ENCODE data around the gene TECRL.

DNA sequence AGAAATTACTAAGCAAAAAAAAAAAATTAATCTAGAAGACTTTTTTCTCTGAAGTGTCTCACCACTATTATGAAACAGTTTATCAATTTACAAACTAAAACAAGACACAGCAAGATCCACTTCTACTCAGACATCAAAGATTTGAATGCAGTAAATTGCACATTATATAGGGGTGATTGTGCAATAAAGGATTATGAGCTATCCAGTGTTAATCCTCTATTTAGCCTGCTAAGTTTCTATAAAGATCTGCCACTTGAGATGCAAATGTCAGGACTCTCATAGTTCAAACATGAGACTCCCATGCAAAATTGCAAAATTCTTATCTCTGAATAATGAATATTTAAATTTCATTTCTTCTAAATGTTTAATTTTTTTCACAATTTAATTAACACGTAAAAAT lies 2.2 kb downstream of the TECRL start:
- no peak for TF ChIP-seq CTCF (IDR thresholded peaks at IDR 0.05)
- no peak for TF ChIP-seq POLR2AphosphoS5 (IDR thresholded peaks at IDR 0.05)
- no peak for TF ChIP-seq POLR2A (IDR thresholded peaks at IDR 0.05)
- TF ChIP-seq EP300 (IDR thresholded peaks at IDR 0.05), result no peak
